HepG2 (cell line): ENCODE results near the gene TRIM2. TPM values are rescaled to one million over a fixed set of nuclear protein-coding genes. Genes with fewer than 3 reads are reported as not detected.

ENCODE experiments used
- CHCHD3 ChIP-seq: sonication (generic); formaldehyde crosslinking; IDR thresholded peaks from 2 replicates; pipeline ENCODE4 v1.8.0; 2022; ENCODE audit warnings: mild to moderate bottlenecking, missing genetic modification reagents, moderate library complexity
- DMTF1 ChIP-seq: sonication (generic); formaldehyde crosslinking; IDR thresholded peaks from 2 replicates; pipeline ENCODE4 v1.4.0; 2020; ENCODE audit warnings: mild to moderate bottlenecking, missing genetic modification reagents
- HNF1B ChIP-seq: sonication (generic); formaldehyde crosslinking; IDR thresholded peaks from 2 replicates; pipeline ENCODE4 v1.5.1; 2020; ENCODE audit warnings: mild to moderate bottlenecking, moderate library complexity, missing genetic modification reagents
- KMT2B ChIP-seq: IDR thresholded peaks from 2 replicates; pipeline ENCODE4 v1.6.1; 2016; ENCODE audit warnings: missing genetic modification reagents, missing compliant biosample characterization
- NKX3-1 ChIP-seq: sonication (generic); formaldehyde crosslinking; IDR thresholded peaks from 2 replicates; pipeline ENCODE4 v1.5.0; 2020; ENCODE audit warnings: missing genetic modification reagents
- PAF1 ChIP-seq: IDR thresholded peaks from 2 replicates; pipeline ENCODE4 v1.6.1; 2016; ENCODE audit warnings: missing genetic modification reagents, missing compliant biosample characterization
- RAD21 ChIP-seq: fragments of 450-650 bp; formaldehyde crosslinking; IDR thresholded peaks from 2 replicates; pipeline ENCODE4 v1.5.0; 2020; ENCODE audit warnings: mild to moderate bottlenecking
- SIN3A ChIP-seq: IDR thresholded peaks from 2 replicates; pipeline ENCODE4 v1.6.1; 2011; ENCODE audit warnings: low read depth, mild to moderate bottlenecking, control low read depth, low read length, borderline replicate concordance
- ZNF281 ChIP-seq: sonication (generic); formaldehyde crosslinking; IDR thresholded peaks from 2 replicates; pipeline ENCODE4 v1.4.0; 2020; ENCODE audit warnings: missing genetic modification reagents, borderline replicate concordance
- ZNF468 ChIP-seq: sonication (generic); formaldehyde crosslinking; IDR thresholded peaks from 2 replicates; pipeline ENCODE4 v1.8.0; 2022; ENCODE audit warnings: mild to moderate bottlenecking, moderate library complexity, missing genetic modification reagents
- ZNF720 ChIP-seq: sonication (generic); formaldehyde crosslinking; IDR thresholded peaks from 2 replicates; pipeline ENCODE4 v1.4.0; 2020; ENCODE audit warnings: missing genetic modification reagents
- polyA plus RNA-seq, 8 experiments: library from polyadenylated mRNA; depleted of rRNA in 3 of 8; stranded (reverse) in 7 of 8; unstranded in 1 of 8; fragments of >200 nt; fragmentation: Illumina TruSeq in 4 of 8; extraction: Trizol in 4 of 8; gene quantifications; 2 replicates each; pipeline versions ENCODE4 v1.2.1 to v1.2.3, GENCODE V29; 2011 to 2016; ENCODE audit warnings: low read depth in 4 of 8, missing spikeins in 1 of 8, mixed read lengths in 1 of 8; ENCODE audit not compliant: insufficient read depth in 1 of 8
- total RNA-seq, 5 experiments: library from RNA; depleted of rRNA; stranded (reverse); fragments of >200 nt; fragmentation: Illumina TruSeq; extraction: Trizol; gene quantifications; 2 replicates each; pipeline ENCODE4 v1.2.3, GENCODE V29; 2016; ENCODE audit warnings: low read depth in 1 of 5
- TF ChIP-seq, protein P1 (sequence below): sonication (generic); formaldehyde crosslinking; IDR thresholded peaks from 2 replicates; pipeline ENCODE4 v1.4.0; 2020; ENCODE audit warnings: missing genetic modification reagents
- TF ChIP-seq, protein P2 (sequence below): sonication (generic); formaldehyde crosslinking; IDR thresholded peaks from 2 replicates; pipeline ENCODE4 v1.4.0; 2020; ENCODE audit warnings: missing genetic modification reagents

Gene TRIM2
- total and polyA plus RNA-seq, 2 of the 13 experiments (the other 11 are each of a cell fraction or from before 2014, with no cell fraction given) = 2.1 to 4.2 TPM

GRCh38 chr4:153344131-153345011 lies 140.1 kb downstream of the TRIM2 start, which contains the start of gene MND1 (continued):
- 0 out of 2 replicates have a peak, but pooled peaks have one; percentile 17 for TF ChIP-seq HNF1B (CRISPR knock-in tag)
- TF ChIP-seq KMT2B (CRISPR knock-in tag) = peak; percentile 66
- TF ChIP-seq RAD21 = peak; percentile 88
- peak; percentile 83; the same call in 1 of the 2 replicates for TF ChIP-seq ZNF468 (CRISPR knock-in tag)
- peak; percentile 71; the same call in 1 of the 2 replicates for TF ChIP-seq NKX3-1 (CRISPR knock-in tag)
- peak; percentile 62; the same call in 1 of the 2 replicates for TF ChIP-seq ZNF281 (CRISPR knock-in tag)
- TF ChIP-seq PAF1 = no peak
- no peak for TF ChIP-seq DMTF1 (CRISPR knock-in tag)
- TF ChIP-seq, protein P1, sequence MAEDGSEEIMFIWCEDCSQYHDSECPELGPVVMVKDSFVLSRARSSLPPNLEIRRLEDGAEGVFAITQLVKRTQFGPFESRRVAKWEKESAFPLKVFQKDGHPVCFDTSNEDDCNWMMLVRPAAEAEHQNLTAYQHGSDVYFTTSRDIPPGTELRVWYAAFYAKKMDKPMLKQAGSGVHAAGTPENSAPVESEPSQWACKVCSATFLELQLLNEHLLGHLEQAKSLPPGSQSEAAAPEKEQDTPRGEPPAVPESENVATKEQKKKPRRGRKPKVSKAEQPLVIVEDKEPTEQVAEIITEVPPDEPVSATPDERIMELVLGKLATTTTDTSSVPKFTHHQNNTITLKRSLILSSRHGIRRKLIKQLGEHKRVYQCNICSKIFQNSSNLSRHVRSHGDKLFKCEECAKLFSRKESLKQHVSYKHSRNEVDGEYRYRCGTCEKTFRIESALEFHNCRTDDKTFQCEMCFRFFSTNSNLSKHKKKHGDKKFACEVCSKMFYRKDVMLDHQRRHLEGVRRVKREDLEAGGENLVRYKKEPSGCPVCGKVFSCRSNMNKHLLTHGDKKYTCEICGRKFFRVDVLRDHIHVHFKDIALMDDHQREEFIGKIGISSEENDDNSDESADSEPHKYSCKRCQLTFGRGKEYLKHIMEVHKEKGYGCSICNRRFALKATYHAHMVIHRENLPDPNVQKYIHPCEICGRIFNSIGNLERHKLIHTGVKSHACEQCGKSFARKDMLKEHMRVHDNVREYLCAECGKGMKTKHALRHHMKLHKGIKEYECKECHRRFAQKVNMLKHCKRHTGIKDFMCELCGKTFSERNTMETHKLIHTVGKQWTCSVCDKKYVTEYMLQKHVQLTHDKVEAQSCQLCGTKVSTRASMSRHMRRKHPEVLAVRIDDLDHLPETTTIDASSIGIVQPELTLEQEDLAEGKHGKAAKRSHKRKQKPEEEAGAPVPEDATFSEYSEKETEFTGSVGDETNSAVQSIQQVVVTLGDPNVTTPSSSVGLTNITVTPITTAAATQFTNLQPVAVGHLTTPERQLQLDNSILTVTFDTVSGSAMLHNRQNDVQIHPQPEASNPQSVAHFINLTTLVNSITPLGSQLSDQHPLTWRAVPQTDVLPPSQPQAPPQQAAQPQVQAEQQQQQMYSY (CRISPR knock-in tag) = peak; percentile 90
- peak; percentile 96; the same call in 1 of the 2 replicates for TF ChIP-seq SIN3A
- peak; percentile 96 for TF ChIP-seq CHCHD3 (CRISPR knock-in tag)
- TF ChIP-seq, protein P2, sequence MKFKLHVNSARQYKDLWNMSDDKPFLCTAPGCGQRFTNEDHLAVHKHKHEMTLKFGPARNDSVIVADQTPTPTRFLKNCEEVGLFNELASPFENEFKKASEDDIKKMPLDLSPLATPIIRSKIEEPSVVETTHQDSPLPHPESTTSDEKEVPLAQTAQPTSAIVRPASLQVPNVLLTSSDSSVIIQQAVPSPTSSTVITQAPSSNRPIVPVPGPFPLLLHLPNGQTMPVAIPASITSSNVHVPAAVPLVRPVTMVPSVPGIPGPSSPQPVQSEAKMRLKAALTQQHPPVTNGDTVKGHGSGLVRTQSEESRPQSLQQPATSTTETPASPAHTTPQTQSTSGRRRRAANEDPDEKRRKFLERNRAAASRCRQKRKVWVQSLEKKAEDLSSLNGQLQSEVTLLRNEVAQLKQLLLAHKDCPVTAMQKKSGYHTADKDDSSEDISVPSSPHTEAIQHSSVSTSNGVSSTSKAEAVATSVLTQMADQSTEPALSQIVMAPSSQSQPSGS (CRISPR knock-in tag) = 0 out of 2 replicates have a peak, but pooled peaks have one; percentile 19
- no peak for TF ChIP-seq ZNF720
